Measurements from ENCODE around the gene SLC4A8.

The SLC4A8 gene

DNA sequence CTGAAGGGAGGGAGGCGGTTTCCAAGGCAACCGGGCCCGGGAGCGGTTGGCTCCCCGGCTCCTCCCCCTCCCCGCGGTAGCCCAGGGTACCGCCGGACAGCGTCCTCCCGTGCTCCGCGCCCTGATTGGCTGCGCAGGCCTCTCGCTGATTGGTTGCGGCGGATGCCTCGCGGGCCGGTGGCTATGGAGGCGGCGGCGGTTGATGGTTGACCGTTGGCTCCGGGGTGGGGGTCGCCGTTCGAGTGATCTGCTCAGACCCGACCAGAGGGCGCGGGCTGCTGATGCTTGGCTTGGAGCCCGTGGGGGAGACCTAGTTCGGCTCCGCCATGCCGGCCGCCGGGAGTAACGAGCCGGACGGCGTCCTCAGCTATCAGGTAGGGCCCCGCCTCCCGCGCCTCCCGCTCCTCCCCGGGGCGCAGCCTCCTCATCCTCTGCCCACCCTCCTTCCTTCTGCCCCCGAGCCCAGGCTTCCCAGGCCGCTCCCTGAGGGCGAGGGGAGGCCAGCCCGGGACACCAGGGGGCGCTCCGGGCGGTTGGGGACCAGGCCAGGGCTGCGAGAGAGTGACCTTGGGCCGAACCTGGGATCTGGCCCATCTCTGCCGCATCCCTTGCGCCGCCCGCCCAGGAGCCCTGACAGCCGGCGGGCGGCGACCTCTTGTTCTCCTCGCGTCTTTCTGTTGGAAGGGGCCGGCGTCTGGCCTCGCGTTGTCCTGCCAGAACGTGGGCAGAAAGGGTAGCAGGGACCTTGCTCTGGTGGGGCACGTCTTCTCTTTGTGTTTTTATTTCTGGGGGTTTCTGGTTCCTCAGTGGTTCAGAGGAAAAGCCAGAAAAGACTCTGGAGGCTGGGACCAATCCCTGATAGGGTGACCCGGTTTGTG, at the start of gene SLC4A8:
Gene SLC4A8, plus strand, starts transcription at position 170 of the 878 bp plus-strand sequence. Its CDS starts 157 bp downstream, at position 327.
- peak within 1 kb of the TSS; percentile 78 for H3K4me3 ChIP-seq (ENCODE audit: low read depth, low read length)

GRCh38 chr12:51374856-51375255, 49.8 kb upstream of the SLC4A8 start:
- no peak overlapping the region for H3K4me3 ChIP-seq (ENCODE audit: low read depth, low read length)

DNA sequence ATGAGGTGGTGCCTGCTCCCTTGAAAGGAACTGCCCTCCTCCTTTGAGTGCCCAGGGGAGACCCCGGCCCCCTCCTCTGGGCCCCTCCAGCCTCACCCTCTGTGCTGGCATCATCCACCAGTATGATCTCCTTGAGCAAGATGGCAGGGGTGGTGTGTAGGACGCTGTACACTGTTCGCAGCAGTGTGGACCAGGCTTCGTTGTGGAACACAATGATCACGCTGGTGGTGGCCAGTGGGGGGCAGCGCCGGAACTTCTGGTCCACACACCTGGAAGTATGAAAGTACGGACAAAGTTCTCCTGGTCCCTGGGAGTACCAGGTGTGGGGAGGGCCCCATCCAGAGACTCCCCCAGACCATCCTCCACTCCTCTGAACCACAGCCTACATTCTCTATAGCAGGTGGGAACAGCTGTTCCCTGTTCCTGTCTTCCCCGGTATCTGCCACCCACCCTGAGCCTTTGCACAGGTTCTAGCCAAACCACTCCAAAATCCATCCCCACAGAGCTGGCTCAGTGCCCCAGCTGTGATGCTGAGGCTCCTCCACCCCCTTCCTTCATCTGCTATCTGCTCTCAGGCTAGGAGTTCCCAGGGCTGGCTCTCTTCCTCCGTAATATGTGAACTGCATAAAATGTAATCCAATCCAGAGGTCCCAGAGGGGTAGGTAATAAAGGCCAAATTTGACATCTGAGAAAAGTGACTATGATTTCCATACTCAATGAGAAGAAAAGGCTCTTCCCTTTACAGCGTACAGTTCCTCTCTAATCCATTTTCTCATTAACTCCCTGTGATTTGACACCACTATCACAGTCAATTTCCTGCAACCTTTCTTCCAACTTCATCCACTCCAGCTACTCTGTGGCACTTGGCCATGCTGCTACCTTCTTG, 47.3 kb upstream of the SLC4A8 start:
- H3K4me3 ChIP-seq (ENCODE audit: low read depth, low read length) = no peak overlapping the region

DNA sequence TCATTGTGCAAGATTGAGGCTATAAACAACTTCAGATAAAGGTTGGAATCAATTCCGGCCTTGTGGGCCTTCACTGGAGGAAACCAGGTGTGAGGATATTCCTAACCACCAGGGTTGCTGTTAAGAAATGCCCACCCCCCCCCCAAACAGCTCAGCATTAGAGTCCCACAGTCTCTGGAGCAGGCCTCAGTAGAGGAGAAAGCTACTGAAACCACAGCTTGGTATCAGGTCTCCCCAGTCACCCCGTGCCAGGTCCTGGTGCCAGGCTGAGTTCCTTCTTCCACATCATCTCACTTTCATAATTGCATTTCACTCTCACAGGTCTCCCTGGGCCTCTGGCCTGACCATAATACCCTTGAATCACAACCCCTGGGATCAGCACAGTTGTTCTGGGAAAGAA, 45.9 kb upstream of the SLC4A8 start:
- H3K4me3 ChIP-seq (ENCODE audit: low read depth, low read length) = no peak overlapping the region

DNA sequence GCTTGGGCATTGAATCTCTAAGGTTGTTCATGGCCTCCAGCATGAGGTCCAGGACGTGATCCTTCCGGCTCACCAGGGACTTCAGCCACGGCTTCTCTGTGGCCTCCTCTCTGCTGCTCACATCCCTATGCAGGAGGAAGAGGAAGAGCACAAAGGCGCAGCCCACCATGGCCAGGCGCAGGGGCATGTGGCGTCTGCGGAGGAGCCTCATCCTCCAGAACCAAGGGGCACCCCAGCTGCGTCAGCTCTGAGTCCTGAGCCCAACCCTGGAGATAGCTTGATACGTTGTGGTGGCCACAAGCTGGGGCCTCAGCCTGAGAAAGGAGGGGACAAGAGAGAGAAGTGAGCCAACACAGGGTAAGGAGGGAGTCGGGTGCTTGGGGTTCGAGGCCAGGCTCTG, 45.1 kb upstream of the SLC4A8 start:
- H3K4me3 ChIP-seq (ENCODE audit: low read depth, low read length) = no peak overlapping the region

DNA sequence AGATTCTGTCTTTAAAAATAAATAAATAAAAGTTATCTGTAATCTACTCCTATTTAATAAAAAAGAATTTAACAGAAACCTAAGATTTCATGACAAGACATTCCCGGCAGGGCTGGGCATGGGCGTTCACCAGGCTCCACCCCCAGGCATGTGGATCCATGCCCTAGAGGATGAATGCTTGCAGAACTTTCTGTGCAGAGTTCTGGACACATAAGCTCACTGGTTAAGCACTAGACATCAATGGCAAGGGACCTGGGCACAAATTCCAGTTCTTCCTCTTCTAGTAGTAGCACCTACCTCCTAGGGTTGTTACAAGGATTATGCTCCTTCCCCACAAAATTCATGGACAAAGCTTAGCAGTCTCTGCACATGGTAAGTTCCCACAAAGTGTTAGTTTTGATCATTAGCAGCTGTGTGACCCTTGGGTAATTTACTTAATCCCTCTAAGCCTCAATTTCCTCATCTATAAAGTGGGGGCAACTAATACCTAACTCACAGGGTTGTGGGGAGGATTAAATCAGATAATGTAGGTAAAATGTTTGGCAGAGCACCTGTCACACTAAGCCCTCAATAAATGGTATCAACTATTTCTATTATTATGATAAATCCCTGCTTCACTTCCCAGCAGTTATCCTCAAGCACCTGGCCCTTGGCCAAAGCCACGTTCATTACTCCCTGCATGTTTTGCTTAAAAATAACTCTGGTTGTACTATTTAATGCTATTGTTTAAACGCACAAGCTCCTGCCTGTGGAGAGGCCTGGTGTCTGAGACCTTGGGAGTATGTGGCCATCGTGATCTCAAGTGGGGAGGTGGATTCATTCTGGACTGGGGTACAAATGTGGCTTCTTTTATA, 43.2 kb upstream of the SLC4A8 start:
- H3K4me3 ChIP-seq (ENCODE audit: low read depth, low read length) = no peak overlapping the region

DNA sequence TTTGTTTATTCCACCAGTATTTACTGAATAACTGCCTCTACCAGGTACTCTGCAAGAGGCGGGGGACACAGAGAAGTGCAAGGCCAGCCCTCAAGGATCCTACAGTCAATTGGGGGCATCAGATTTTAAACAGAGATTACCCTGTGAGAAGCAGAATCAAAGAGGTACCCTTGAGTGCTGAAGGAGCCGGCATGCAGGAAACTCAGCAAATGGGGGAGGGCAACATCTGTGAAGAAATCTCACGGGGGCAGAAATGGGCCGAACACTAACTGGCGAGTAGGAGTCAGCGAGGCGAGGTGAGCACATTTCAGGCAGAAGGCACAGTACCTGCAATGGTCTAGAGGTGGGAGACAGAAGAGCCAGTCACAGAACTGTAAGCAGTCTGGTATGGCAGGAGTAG, 42.5 kb upstream of the SLC4A8 start:
- H3K4me3 ChIP-seq (ENCODE audit: low read depth, low read length) = no peak overlapping the region

DNA sequence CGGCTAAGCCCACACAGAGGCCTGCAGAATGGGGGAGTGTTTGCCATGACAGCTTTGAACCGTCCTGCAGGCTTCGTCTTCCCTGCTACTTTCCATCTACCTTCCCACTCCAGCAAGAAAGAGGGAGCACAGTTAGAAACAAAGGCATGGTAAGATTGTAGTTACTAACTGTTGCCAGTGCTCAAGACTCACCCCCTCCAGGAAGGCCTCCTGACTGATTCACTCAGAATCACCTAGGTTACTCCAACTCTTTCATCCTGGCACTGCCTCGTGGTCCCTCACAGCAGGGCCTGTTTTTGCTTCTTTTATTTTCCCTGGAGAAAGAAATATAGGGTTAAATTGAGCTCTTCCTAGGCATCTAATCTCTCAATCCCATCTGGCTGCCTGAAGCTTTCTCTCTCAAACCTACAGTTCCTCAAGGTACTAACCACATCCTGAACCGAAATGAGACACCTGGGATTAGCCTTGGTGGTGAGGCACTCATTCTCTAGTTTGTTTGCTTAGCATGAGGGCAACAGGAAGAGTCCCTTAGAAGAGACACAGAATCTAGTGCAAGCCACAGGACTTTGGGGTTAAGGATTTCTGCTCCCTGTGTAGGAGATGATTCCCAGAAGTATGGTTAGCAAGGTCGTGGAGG, 41.2 kb upstream of the SLC4A8 start:
- no peak overlapping the region for H3K4me3 ChIP-seq (ENCODE audit: low read depth, low read length)

DNA sequence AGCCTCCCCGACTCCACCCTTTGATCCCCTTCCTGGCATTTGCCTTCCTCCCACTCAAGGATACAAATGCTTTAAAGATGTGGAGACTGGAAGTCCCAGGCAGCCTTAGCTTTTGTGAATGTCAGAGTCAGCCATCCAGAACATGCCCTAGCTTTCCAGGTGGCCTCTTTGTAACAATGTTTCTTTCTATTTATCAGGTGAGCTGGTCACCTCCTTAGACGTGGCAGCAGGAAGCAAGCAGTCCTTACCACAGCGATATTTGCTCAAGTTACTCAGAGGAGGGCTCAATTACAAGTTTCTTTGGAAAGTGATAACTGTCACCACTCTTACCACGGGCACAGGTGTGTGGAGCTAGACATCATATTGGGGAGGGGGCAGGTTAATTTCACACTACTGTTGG, 38.3 kb upstream of the SLC4A8 start:
- H3K4me3 ChIP-seq (ENCODE audit: low read depth, low read length) = no peak overlapping the region

DNA sequence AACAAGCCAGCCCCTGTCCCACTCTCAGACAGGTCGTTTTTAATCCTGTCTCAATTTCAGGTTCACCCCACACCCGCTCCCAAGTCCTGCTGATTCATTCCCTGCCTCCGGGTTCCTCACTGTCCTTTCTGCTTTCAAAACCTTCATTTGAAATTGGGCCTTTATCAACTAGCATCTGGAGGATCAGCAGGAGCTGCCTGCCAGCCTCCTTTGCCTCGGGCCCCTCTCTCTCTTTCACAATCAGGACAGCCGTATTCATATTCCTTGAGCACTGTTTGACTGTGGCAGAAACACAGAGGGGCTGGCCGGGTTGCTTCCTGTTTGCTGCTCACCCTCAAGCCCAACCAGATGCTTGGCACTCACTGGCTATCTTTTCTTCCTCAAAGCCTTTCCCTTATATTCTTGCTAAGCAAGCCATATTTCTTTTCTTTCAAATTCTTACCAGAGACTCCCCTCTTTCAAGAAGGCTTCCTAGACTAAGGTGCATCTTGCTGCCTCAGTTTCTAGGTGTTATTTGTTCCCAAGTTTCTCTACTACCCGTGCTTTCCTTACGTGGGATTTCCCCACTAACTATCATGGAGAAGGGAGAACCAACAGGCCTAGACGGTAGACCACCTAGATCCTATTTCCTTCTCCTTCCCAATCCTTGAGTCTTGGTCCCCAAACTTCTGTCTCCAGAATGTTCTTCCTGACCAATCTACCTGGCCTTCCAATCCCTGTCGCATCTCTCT, 36.4 kb upstream of the SLC4A8 start:
- no peak overlapping the region for H3K4me3 ChIP-seq (ENCODE audit: low read depth, low read length)

GRCh38 chr12:51388846-51389245, 35.8 kb upstream of the SLC4A8 start:
- H3K4me3 ChIP-seq (ENCODE audit: low read depth, low read length) = no peak overlapping the region

- no peak overlapping the region for H3K4me3 ChIP-seq (ENCODE audit: low read depth, low read length)
These were observed 35.2 kb upstream of the SLC4A8 start for GRCh38 chr12:51389302-51389999.

DNA sequence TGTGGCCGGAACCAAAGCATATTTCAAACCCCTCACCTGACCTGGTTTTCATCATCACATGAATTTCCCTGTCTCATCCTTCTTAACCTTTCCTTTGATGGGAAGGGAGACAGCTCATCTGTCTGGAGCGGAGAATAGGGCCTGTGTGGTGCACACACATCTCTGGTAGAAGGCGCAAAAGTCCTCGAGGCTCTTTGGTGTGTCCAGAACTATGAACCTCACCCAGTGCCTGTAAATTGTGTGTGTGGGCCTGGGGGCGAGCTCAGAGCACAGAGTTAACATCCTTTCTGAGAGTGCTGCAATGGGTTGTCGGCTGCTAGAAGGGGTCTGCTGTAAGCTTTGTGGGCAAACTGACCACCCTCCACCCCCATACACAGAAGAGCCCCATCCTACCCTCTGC, 34.2 kb upstream of the SLC4A8 start:
- H3K4me3 ChIP-seq (ENCODE audit: low read depth, low read length) = peak overlapping the region; percentile 80

- peak overlapping the region; percentile 80 for H3K4me3 ChIP-seq (ENCODE audit: low read depth, low read length)
These were observed 33.7 kb upstream of the SLC4A8 start for GRCh38 chr12:51390891-51391282.

- peak within 1 kb of the TSS; percentile 80 for H3K4me3 ChIP-seq (ENCODE audit: low read depth, low read length)
These were observed 33.1 kb upstream of the SLC4A8 start, which contains the start of gene GALNT6 for GRCh38 chr12:51391283-51392123. TSS of gene GALNT6 (minus strand) at chr12:51391406. CDS start at chr12:51379781, 11,625 bp downstream.

DNA sequence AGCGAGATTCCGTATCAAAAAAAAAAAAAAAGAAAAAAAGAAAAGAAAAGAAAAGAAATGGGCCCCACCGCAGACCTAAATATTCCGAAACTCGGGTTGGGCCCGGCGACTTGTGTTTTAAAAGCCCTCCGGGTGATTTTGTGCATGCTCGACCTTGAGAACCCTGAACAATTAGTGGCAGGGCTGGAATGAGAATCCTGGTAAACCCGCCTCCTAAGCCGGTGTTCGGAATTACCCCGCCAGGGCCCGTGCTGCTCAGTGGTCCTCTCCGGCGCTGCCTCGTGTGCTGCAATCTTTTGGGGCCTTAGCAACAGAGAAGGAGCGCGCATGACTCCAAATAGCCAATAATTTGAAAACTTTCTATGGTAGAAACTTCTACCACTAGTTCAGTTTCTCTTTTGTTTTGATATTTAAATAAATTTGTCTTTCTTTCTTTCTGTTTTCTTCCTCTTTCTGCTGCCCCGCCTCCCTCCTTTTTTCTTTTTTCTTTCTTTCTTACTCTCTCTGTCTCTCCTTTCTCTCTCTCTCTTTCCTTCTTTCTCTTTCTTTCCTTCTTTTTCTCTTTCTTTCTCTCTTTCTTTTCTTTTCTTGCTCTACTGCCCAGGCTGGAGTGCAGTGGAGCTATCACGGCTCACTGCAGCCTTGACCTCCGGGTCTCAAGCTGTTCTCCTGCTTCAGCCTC, 31.9 kb upstream of the SLC4A8 start:
- H3K4me3 ChIP-seq (ENCODE audit: low read depth, low read length) = peak overlapping the region; percentile 80

- no peak overlapping the region for H3K4me3 ChIP-seq (ENCODE audit: low read depth, low read length)
These were observed 30.7 kb upstream of the SLC4A8 start for GRCh38 chr12:51393676-51394545.

Measured in iPS-11a (cell line).